ENCODE measurements around the gene ABCA6. TPM values are rescaled to one million over a fixed set of nuclear protein-coding genes. Genes with fewer than 3 reads are reported as not detected.

ABCA6 gene
- total RNA-seq, 1 experiment from 2014 or later = not detected

DNA sequence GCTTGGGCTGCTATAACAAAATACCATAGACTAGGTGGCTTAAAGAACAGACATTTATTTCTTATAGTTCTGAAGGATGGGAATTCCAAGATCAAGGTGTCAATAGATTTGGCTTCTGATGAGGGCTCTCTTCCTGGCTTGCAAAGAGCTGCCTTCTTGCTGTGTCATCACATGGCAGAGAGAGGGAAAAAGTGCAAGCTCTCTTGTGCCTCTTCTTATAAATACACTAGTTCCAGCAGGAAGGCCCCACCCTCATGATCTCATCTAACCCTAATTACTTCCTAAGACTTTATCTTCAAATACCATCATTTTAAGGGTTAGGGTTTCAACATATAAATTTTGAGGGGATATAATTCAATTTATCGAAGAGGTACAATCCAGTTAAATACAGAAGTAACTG, 111.5 kb downstream of the ABCA6 start:
- ChIA-PET POLR2A (ENCODE audit: unreplicated experiment) (no interaction called here), CTCF (no interaction called here)
- TF ChIP-seq EZH2 (IDR thresholded peaks at IDR 0.05; ENCODE audit: low read length, unreplicated experiment) (no peak), CTCF (conservative IDR thresholded peaks at IDR 0.05; ENCODE audit: low read depth, low read length) (no peak), EZH2phosphoT487 (IDR thresholded peaks at IDR 0.05; ENCODE audit: borderline replicate concordance, low read length) (no peak)
- Histone ChIP-seq H4K20me1 (ENCODE audit: low read length) (no peaks in the 10 kb centered on the region), H3K9me2 (replicated peaks; ENCODE audit: low read length) (no peaks in the 10 kb centered on the region), H3K9me3 (ENCODE audit: low read length) (no peaks in the 10 kb centered on the region), H3K4me3 (ENCODE audit: low read length) (no peak overlapping the region), H3K4me2 (ENCODE audit: low read length) (no peak overlapping the region), H3K79me2 (ENCODE audit: low read length) (no peaks in the 10 kb centered on the region), H3F3A (ENCODE audit: low read length, unreplicated experiment) (no peaks in the 10 kb centered on the region), H3K27me3 (ENCODE audit: low read length) (peaks cover 70% of the 10 kb centered on the region), H3K9ac (ENCODE audit: low read length) (no peak overlapping the region), H2AFZ (ENCODE audit: low read length) (no peak overlapping the region), H3K36me3 (ENCODE audit: low read depth, low read length) (no peaks in the 10 kb centered on the region), H3K4me1 (ENCODE audit: insufficient read depth, low read length) (no peaks in the 10 kb centered on the region), H3K27ac (ENCODE audit: low read length) (no peak overlapping the region)
- no peak for DNase-seq
- no TSS peak for BruUV-seq (replicated peaks)
- intact Hi-C loops (cut with micrococcal nuclease) = no loop called here
- no peak for ATAC-seq

Small RNAs within 50 kb of the gene (microRNA-seq; reads per million reads assigned to microRNA genes)
- gene MIR4524A (ENCODE audit: unreplicated experiment) = not detected
- not detected for gene MIR4524B (ENCODE audit: unreplicated experiment)

Other genes with a start within 250 kb of the ABCA6 start
- gene ABCA8, start 186.5 kb downstream of the ABCA6 start, total RNA-seq (2014; rRNA removed) = 0.22 and 0.92 TPM in 2 replicates
- gene ABCA9, start 81.0 kb downstream of the ABCA6 start, total RNA-seq (2014; rRNA removed) = not detected in 2 replicates
- gene ABCA10, start 86.9 kb upstream of the ABCA6 start, total RNA-seq (2014; rRNA removed) = 0.12 and 0.47 TPM in 2 replicates
- gene ABCA5, start 185.2 kb upstream of the ABCA6 start, total RNA-seq (2014; rRNA removed) = 7.0 and 9.4 TPM in 2 replicates

Measured in PC-3 (cell line).